HG03520 (cell line): ENCODE results near the gene CP.
"Not testable (repeated sequence)": the region's sequence is repeated elsewhere in the genome, so short reads cannot be mapped to it uniquely, and the experiment has no call there.

Experiments
- ATAC-seq: cut with Tn5 transposase; IDR thresholded peaks from one replicate; pipeline ENCODE4 v1.9.1; 2021; ENCODE audit warnings: mild to moderate bottlenecking, moderate library complexity; ENCODE audit not compliant: unreplicated experiment

CP gene

GRCh38 chr3:149221783-149222517, at the start of gene CP:
Gene CP (minus strand): TSS chr3:149221829. CDS start chr3:149221792, 37 bp downstream.
- ATAC-seq = no peak

- no peak for ATAC-seq
Observed at GRCh38 chr3:149270180-149270579, 48.6 kb upstream of the CP start.

- no peak for ATAC-seq
Observed at GRCh38 chr3:149269687-149270086, 48.1 kb upstream of the CP start.

GRCh38 chr3:149267565-149267964, 45.9 kb upstream of the CP start:
- ATAC-seq = no peak

- ATAC-seq = no peak
Observed at GRCh38 chr3:149266736-149267135, 45.1 kb upstream of the CP start.

- no peak for ATAC-seq
Observed at GRCh38 chr3:149263856-149264255, 42.2 kb upstream of the CP start.

- ATAC-seq = no peak
Observed at GRCh38 chr3:149258714-149259113, 37.1 kb upstream of the CP start.

GRCh38 chr3:149258298-149258697, 36.7 kb upstream of the CP start:
- ATAC-seq = no peak

- no peak for ATAC-seq
Observed at GRCh38 chr3:149252272-149252671, 30.6 kb upstream of the CP start.

- no peak for ATAC-seq
Observed at GRCh38 chr3:149251186-149251585, 29.6 kb upstream of the CP start.

- ATAC-seq = peak; percentile 45
Observed at GRCh38 chr3:149247929-149248691, 26.5 kb upstream of the CP start.

- no peak for ATAC-seq
Observed at GRCh38 chr3:149247008-149247710, 25.5 kb upstream of the CP start.

- ATAC-seq = peak; percentile 73
Observed at GRCh38 chr3:149245738-149246451, 24.3 kb upstream of the CP start.

- peak; percentile 37 for ATAC-seq
Observed at GRCh38 chr3:149243540-149243939, 21.9 kb upstream of the CP start.

- ATAC-seq = no peak
Observed at GRCh38 chr3:149239357-149239936, 17.8 kb upstream of the CP start.

GRCh38 chr3:149238268-149238667, 16.6 kb upstream of the CP start:
- not testable (repeated sequence) for ATAC-seq

- no peak for ATAC-seq
Observed at GRCh38 chr3:149235599-149236424, 14.2 kb upstream of the CP start.

GRCh38 chr3:149234671-149235245, 13.1 kb upstream of the CP start:
- no peak for ATAC-seq

GRCh38 chr3:149233323-149233722, 11.7 kb upstream of the CP start:
- ATAC-seq = no peak
